Gastroesophageal sphincter (tissue), 4 donors: ENCODE data around the gene NME7. TPM values are rescaled to one million over a fixed set of nuclear protein-coding genes. Genes with fewer than 3 reads are reported as not detected.

Experiments
- ATAC-seq: fragments of 150-250 bp; one replicate; pipeline ENCODE4 v1.9.1; 2016; ENCODE audit warnings: mild to moderate bottlenecking, moderate library complexity
- H3K27ac ChIP-seq, 4 donors: fragments of 200-600 bp; sonication (generic) in 3 of 4; 1 replicate in 3 of 4; 2 replicates in 1 of 4; pipeline ENCODE4 v1.5.1; 2016 to 2019
- H3K27me3 ChIP-seq: fragments of 200-600 bp; sonication (generic); one replicate; pipeline ENCODE4 v1.5.1; 2019
- H3K36me3 ChIP-seq, 2 donors: fragments of 200-600 bp; sonication (generic); one replicate each; pipeline ENCODE4 v1.5.1; 2019; ENCODE audit warnings: control low read depth in 1 of 2
- H3K4me1 ChIP-seq, 3 donors: fragments of 200-600 bp; sonication (generic); 1 replicate in 2 of 3; 2 replicates in 1 of 3; pipeline ENCODE4 v1.5.1; 2016 to 2019; ENCODE audit warnings: control low read depth in 2 of 3
- H3K4me3 ChIP-seq, 2 donors: fragments of 200-600 bp; sonication (generic); one replicate each; pipeline ENCODE4 v1.5.1; 2019; ENCODE audit warnings: mild to moderate bottlenecking in 1 of 2, moderate library complexity in 1 of 2
- H3K9me3 ChIP-seq, 3 donors: fragments of 200-600 bp; sonication (generic); one replicate each; pipeline ENCODE4 v1.5.1; 2017 to 2019; ENCODE audit warnings: control low read depth in 2 of 3
- CTCF ChIP-seq, 4 experiments: fragments of 200-600 bp in 2 of 4; fragments of 450-650 bp in 2 of 4; sonication (generic) in 1 of 4; IDR thresholded peaks; one replicate each; pipeline ENCODE4 v1.5.1; 2017 to 2019; ENCODE audit warnings: antibody characterized with exemption in 4 of 4, mild to moderate bottlenecking in 2 of 4, moderate library complexity in 2 of 4
- EP300 ChIP-seq: sonication (generic); formaldehyde crosslinking; IDR thresholded peaks from one replicate; pipeline ENCODE4 v1.6.1; 2017; ENCODE audit warnings: antibody characterized with exemption, mild to moderate bottlenecking
- POLR2A ChIP-seq, 2 donors: fragments of 450-650 bp; IDR thresholded peaks; one replicate each; pipeline ENCODE4 v1.6.1; 2017; ENCODE audit warnings: antibody characterized with exemption in 2 of 2, mild to moderate bottlenecking in 2 of 2, moderate library complexity in 1 of 2
- POLR2AphosphoS5 ChIP-seq: sonication (generic); formaldehyde crosslinking; IDR thresholded peaks from one replicate; pipeline ENCODE4 v1.6.1; 2017; ENCODE audit warnings: antibody characterized with exemption
- WGBS, 2 donors: methylation state at CpG; one replicate each; pipeline ENCODE4 v1.1.5; 2018; ENCODE audit warnings: low coverage in 1 of 2; 5-methylcytosine and 5-hydroxymethylcytosine counted together
- total RNA-seq, 4 donors: library from RNA; depleted of rRNA; stranded (reverse); fragments of >200 nt; gene quantifications; one replicate each; pipeline ENCODE4 v1.1.0, GENCODE V29; 2016

The NME7 gene
- total RNA-seq, 4 donors from 2014 or later: 10.6 to 24.7 (median 14.5) TPM

GRCh38 chr1:169245706-169246105 is 121.9 kb downstream of the NME7 start:
- no peak overlapping the region for H3K27ac ChIP-seq
- no peak for ATAC-seq
- H3K9me3 ChIP-seq: no peaks in the 10 kb centered on the region
- TF ChIP-seq POLR2A (IDR thresholded peaks at IDR 0.05): no peak
- TF ChIP-seq EP300: no peak
- no peak for TF ChIP-seq POLR2AphosphoS5
- no peaks in the 10 kb centered on the region for H3K27me3 ChIP-seq
- H3K36me3 ChIP-seq: no peaks in the 10 kb centered on the region
- WGBS, 2 donors: 56 to 57% methylated on average over 1 of the region's 1 CpG
- H3K4me1 ChIP-seq: no peaks in the 10 kb centered on the region
- H3K4me3 ChIP-seq: no peak overlapping the region

GRCh38 chr1:169240449-169241232 is 127.0 kb downstream of the NME7 start:
- no peaks in the 10 kb centered on the region for H3K27me3 ChIP-seq
- no peak for TF ChIP-seq POLR2AphosphoS5
- no peak for TF ChIP-seq POLR2A (IDR thresholded peaks at IDR 0.05)
- no peak for ATAC-seq
- no peak overlapping the region for H3K4me3 ChIP-seq
- WGBS, 2 donors: 20 to 37% methylated on average over 3 of the region's 3 CpGs
- no peaks in the 10 kb centered on the region for H3K36me3 ChIP-seq
- H3K4me1 ChIP-seq: peaks cover 0 to 12% (median 2%) of the 10 kb centered on the region in 3 donors
- no peak overlapping the region for H3K27ac ChIP-seq
- no peaks in the 10 kb centered on the region for H3K9me3 ChIP-seq

- no peaks in the 10 kb centered on the region for H3K36me3 ChIP-seq
- TF ChIP-seq POLR2AphosphoS5: no peak
- TF ChIP-seq EP300: no peak
- TF ChIP-seq CTCF (IDR thresholded peaks at IDR 0.05): no peak
- no peak for TF ChIP-seq POLR2A (IDR thresholded peaks at IDR 0.05)
- no peak for ATAC-seq
These were observed 130.7 kb downstream of the NME7 start for GRCh38 chr1:169236880-169237279.

GRCh38 chr1:169236143-169236542 is 131.5 kb downstream of the NME7 start:
- H3K9me3 ChIP-seq: no peaks in the 10 kb centered on the region
- TF ChIP-seq CTCF (IDR thresholded peaks at IDR 0.05) (peak in 1 of 4 experiments; percentile 5), EP300 (no peak), POLR2AphosphoS5 (no peak), POLR2A (IDR thresholded peaks at IDR 0.05) (no peak)
- WGBS, 2 donors: 9 to 13% methylated on average over 1 of the region's 1 CpG
- H3K27me3 ChIP-seq: no peaks in the 10 kb centered on the region
- no peak for ATAC-seq
- no peak overlapping the region for H3K4me3 ChIP-seq
- H3K27ac ChIP-seq: no peak overlapping the region
- H3K4me1 ChIP-seq: peaks cover 0 to 12% (median 2%) of the 10 kb centered on the region in 3 donors
- H3K36me3 ChIP-seq: no peaks in the 10 kb centered on the region

More at GRCh38 chr1:169236880-169237279, 130.7 kb downstream of the NME7 start:
- WGBS, 2 donors: 91 to 100% methylated on average over 4 of the region's 4 CpGs
- Histone ChIP-seq H3K4me3 (no peak overlapping the region), H3K4me1 (peaks cover 0 to 12% (median 2%) of the 10 kb centered on the region in 3 donors), H3K9me3 (no peaks in the 10 kb centered on the region), H3K27ac (no peak overlapping the region), H3K27me3 (no peaks in the 10 kb centered on the region)

GRCh38 chr1:169235568-169235967 is 132.0 kb downstream of the NME7 start:
- Histone ChIP-seq H3K4me1 (peaks cover 0 to 12% (median 2%) of the 10 kb centered on the region in 3 donors), H3K9me3 (no peaks in the 10 kb centered on the region), H3K27ac (no peak overlapping the region), H3K4me3 (no peak overlapping the region), H3K36me3 (no peaks in the 10 kb centered on the region), H3K27me3 (no peaks in the 10 kb centered on the region)
- WGBS, 2 donors: 70 to 88% methylated on average over 2 of the region's 2 CpGs
- ATAC-seq: no peak
- TF ChIP-seq POLR2AphosphoS5 (no peak), POLR2A (IDR thresholded peaks at IDR 0.05) (no peak), EP300 (no peak), CTCF (IDR thresholded peaks at IDR 0.05) (no peak)

GRCh38 chr1:169234780-169235179 is 132.8 kb downstream of the NME7 start:
- no peak for TF ChIP-seq EP300
- TF ChIP-seq POLR2A (IDR thresholded peaks at IDR 0.05): no peak
- TF ChIP-seq POLR2AphosphoS5: no peak
- no peak for TF ChIP-seq CTCF (IDR thresholded peaks at IDR 0.05)
- 94 to 95% methylated on average over 3 of the region's 3 CpGs for WGBS, 2 donors
- no peak for ATAC-seq
- Histone ChIP-seq H3K4me1 (peaks cover 0 to 12% (median 2%) of the 10 kb centered on the region in 3 donors), H3K36me3 (peaks cover 0 to under 1% of the 10 kb centered on the region in 2 donors), H3K9me3 (no peaks in the 10 kb centered on the region), H3K27ac (no peak overlapping the region), H3K4me3 (no peak overlapping the region), H3K27me3 (no peaks in the 10 kb centered on the region)
